ENCODE measurements around the gene INTS15. TPM values are rescaled to one million over a fixed set of nuclear protein-coding genes. Genes with fewer than 3 reads are reported as not detected.

Gene INTS15
- total RNA-seq = 7.0 and 7.4 TPM in 2 replicates

DNA sequence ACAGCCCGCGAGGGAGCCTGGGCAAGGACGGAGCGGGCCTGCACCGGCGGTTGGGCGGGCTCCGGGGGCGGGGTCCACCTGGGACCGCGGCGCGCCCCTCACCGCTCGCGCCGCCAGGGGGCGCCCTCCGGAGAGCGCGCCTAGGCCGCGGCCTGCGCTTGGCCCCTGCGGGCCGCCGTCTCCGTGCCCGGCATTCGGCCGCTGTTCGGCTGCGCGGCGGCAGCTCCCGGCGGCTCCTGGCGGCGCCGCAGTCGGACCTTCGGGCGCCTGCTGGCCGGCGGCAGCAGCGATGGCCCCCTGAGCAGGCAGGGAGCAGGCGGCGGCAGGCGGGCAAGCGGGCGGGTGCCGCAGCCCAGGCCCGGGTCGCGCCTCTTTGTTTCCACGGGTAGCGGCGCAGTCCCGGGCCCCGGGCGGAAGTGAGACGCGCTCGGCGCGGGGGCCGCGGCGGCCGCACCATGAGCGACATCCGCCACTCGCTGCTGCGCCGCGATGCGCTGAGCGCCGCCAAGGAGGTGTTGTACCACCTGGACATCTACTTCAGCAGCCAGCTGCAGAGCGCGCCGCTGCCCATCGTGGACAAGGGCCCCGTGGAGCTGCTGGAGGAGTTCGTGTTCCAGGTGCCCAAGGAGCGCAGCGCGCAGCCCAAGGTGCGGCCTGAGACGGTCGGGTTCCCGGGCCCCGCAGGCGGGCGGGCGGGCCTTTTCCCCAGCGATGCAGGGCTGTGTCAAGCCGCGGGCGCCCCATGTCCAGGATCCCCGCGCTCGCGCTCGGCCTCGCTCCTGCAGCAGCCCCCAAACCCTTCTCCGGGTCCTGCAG lies at the start of gene INTS15:
Gene INTS15 (plus strand): TSS at position 193 of the 816 bp plus-strand sequence. CDS start 263 bp downstream, at position 456.
- peaks cover 10% of the 10 kb centered on the region for H3K36me3 ChIP-seq (ENCODE audit: control insufficient read depth, insufficient read depth, low read length)
- DNase-seq (ENCODE audit: low read depth) = peak; percentile 53
- peak within 1 kb of the TSS; percentile 94 for H3K4me3 ChIP-seq (ENCODE audit: low read depth, low read length)
- no peaks in the 10 kb centered on the region for H3K27me3 ChIP-seq (ENCODE audit: control insufficient read depth, insufficient read depth, low read length)
- no peak for FAIRE-seq
- TF ChIP-seq, protein P1, sequence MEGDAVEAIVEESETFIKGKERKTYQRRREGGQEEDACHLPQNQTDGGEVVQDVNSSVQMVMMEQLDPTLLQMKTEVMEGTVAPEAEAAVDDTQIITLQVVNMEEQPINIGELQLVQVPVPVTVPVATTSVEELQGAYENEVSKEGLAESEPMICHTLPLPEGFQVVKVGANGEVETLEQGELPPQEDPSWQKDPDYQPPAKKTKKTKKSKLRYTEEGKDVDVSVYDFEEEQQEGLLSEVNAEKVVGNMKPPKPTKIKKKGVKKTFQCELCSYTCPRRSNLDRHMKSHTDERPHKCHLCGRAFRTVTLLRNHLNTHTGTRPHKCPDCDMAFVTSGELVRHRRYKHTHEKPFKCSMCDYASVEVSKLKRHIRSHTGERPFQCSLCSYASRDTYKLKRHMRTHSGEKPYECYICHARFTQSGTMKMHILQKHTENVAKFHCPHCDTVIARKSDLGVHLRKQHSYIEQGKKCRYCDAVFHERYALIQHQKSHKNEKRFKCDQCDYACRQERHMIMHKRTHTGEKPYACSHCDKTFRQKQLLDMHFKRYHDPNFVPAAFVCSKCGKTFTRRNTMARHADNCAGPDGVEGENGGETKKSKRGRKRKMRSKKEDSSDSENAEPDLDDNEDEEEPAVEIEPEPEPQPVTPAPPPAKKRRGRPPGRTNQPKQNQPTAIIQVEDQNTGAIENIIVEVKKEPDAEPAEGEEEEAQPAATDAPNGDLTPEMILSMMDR (IDR thresholded peaks at IDR 0.05; ENCODE audit: insufficient read depth, low read length, severe bottlenecking) = peak; percentile 62

DNA sequence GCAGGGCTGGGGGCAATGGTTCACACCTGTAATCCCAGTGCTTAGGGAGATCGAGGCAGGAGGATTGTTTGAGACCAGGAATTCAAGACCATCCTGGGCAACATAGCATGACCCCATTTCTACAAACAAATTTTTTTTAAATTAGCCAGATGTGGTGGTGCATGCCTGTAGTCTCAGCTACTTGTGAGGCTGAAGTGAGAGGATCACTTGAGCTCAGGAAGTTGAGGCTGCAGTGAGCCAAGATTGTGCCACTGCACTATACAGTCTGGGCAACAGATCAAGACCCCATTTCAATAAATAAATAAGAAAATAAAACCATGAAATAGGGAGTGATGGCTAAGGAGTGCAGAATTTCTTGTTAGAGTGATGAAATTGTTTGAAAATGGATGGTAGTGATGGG lies 47.5 kb upstream of the INTS15 start:
- DNase-seq (ENCODE audit: low read depth) (no peak), FAIRE-seq (no peak)
- Histone ChIP-seq H3K36me3 (ENCODE audit: control insufficient read depth, insufficient read depth, low read length) (no peaks in the 10 kb centered on the region), H3K27me3 (ENCODE audit: control insufficient read depth, insufficient read depth, low read length) (peaks cover 4% of the 10 kb centered on the region), H3K4me3 (ENCODE audit: low read depth, low read length) (no peak overlapping the region)
- TF ChIP-seq, protein P1 (IDR thresholded peaks at IDR 0.05; ENCODE audit: insufficient read depth, low read length, severe bottlenecking) = no peak

DNA sequence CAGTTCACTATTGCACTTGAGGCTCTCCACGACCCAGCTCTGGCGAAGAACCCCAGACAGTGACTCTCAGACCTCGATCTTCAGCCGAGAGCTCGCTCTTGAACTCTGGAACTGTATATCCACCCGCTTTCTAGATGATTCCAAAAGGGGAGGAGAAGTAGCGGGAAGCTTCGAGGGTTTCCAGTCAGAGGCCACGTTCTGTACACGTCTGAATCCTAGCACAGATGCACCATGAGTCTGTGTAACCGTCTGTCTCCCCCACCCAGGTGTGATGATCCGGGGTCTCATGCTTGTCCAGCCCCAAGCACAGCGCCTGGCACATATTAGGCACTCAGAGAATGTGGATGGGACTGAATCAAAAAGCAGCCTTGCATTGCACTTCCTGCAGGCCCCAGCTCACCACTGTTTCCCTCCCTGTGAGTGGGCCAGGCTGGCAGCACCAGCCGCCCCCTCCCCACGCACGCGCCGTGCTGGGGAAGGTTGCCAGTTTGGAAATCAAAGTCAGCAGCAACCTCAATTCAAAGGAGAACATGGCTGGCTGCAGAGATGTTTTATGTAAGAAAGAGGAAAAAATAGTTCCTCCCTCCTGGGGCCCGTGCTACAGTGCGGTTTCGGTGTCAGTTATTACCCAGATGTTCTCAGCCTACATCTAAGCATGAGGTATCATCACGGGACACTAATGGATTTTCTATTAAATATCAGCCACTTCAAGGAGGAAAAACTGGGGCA lies 44.3 kb upstream of the INTS15 start:
- no peak overlapping the region for H3K4me3 ChIP-seq (ENCODE audit: low read depth, low read length)
- TF ChIP-seq, protein P1 (IDR thresholded peaks at IDR 0.05; ENCODE audit: insufficient read depth, low read length, severe bottlenecking) = no peak
- no peak for FAIRE-seq
- no peak for DNase-seq (ENCODE audit: low read depth)
- H3K36me3 ChIP-seq (ENCODE audit: control insufficient read depth, insufficient read depth, low read length) = no peaks in the 10 kb centered on the region
- no peaks in the 10 kb centered on the region for H3K27me3 ChIP-seq (ENCODE audit: control insufficient read depth, insufficient read depth, low read length)

DNA sequence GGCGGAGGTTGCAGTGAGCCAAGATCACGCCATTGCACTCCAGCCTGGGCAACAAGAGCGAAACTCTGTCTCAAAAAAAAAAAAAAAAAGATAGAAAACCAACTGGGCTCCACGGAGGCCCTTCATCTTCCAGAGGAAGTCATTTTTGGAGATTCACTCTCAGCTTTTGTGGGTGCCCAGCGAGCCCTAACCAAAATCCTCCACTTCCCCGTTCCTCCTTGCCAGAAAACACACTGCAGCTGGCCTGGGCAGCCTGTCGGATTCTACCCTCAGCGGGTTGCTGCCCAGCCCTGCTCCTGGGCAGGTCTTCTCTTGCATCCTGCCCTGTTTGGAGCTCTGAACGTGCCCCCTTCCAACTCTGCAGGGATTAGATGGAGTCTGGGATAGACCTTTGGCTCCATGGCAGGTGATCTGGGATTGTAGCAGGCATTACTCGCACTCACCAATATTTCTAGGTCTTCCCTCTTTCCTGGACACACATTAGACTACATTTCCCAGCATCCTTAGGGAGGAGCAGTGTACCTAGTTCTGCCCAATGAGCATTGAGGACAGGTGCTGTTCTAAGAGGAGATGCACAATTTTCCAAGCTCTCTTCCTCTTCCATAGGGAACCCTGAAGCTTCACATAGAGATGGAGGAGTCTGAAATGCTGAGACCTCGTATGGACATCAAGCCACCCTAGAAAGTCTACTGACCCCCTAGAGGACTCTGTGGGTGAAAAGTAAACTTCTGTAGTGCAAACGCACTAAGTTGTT lies 43.1 kb upstream of the INTS15 start:
- Histone ChIP-seq H3K4me3 (ENCODE audit: low read depth, low read length) (no peak overlapping the region), H3K27me3 (ENCODE audit: control insufficient read depth, insufficient read depth, low read length) (no peaks in the 10 kb centered on the region), H3K36me3 (ENCODE audit: control insufficient read depth, insufficient read depth, low read length) (no peaks in the 10 kb centered on the region)
- FAIRE-seq = peak; percentile 58
- DNase-seq (ENCODE audit: low read depth) = peak; percentile 28
- TF ChIP-seq, protein P1 (IDR thresholded peaks at IDR 0.05; ENCODE audit: insufficient read depth, low read length, severe bottlenecking) = no peak

DNA sequence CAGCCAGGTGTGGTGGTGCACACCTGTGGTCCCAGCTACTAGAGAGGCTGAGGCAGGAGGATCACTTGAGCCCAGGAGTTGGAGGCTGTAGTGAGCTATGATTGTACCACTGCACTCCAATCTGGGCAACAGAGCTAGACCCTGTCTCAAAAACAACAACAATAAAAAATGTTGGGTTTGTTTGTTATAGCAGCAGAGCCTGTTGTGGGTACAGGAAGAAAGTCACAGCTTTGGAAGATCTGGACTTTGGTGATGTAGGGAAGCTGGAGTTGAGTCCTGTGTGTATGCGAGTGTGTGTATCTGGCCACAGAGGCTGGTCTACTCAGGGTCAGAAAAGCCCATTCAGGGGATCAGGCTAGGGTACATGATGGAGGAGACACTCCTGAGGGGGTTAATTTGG lies 42.4 kb upstream of the INTS15 start:
- TF ChIP-seq, protein P1 (IDR thresholded peaks at IDR 0.05; ENCODE audit: insufficient read depth, low read length, severe bottlenecking) = no peak
- DNase-seq (ENCODE audit: low read depth) = no peak
- no peaks in the 10 kb centered on the region for H3K36me3 ChIP-seq (ENCODE audit: control insufficient read depth, insufficient read depth, low read length)
- no peaks in the 10 kb centered on the region for H3K27me3 ChIP-seq (ENCODE audit: control insufficient read depth, insufficient read depth, low read length)
- H3K4me3 ChIP-seq (ENCODE audit: low read depth, low read length) = no peak overlapping the region
- no peak for FAIRE-seq

Measured in bronchial epithelial cell (primary cell).